IMR-90 (cell line): Measurements from ENCODE around the gene DHRS3. TPM values are rescaled to one million over a fixed set of nuclear protein-coding genes. Genes with fewer than 3 reads are reported as not detected.

Source experiments
- ATAC-seq: fragments of 200-7000 bp; cut with Tn5 transposase; 2 replicates; pipeline ENCODE4 v1.9.1; 2020; ENCODE audit warnings: low read depth, mild to moderate bottlenecking, moderate library complexity
- BruUV-seq: library from RNA; stranded (reverse); fragments of 400-500 nt; replicated peaks from 2 replicates; lab custom pipeline; 2021; lab: Mats Ljungman, UMichigan
- CTCF ChIA-PET: fragments of 300-600 bp; formaldehyde crosslinking; extraction: SDS; loops from one replicate; lab custom pipeline; 2021; ENCODE audit warnings: antibody characterized with exemption; lab: Yijun Ruan, JAX
- POLR2A ChIA-PET: fragments of 300-600 bp; sonication (Branson Sonifier 250); formaldehyde crosslinking; loops from one replicate; lab custom pipeline; 2022; ENCODE audit warnings: antibody characterized with exemption; ENCODE audit not compliant: unreplicated experiment; lab: Charles Lee
- DNase-seq: peaks from one replicate; pipeline ENCODE4 v3.0.0; 2013
- H2AFZ ChIP-seq: replicated peaks from 2 replicates; pipeline ENCODE3; 2013; ENCODE audit warnings: low read length, mild to moderate bottlenecking; ENCODE audit not compliant: poor library complexity
- H2AK5ac ChIP-seq: 2 replicates; pipeline ENCODE4 v1.6.1; 2013; ENCODE audit warnings: low read depth, low read length, inconsistent platforms
- H2AK9ac ChIP-seq: replicated peaks from 2 replicates; pipeline ENCODE3; 2013; ENCODE audit warnings: mild to moderate bottlenecking, low read depth, low read length, moderate library complexity; ENCODE audit not compliant: poor library complexity
- H2BK120ac ChIP-seq: 2 replicates; pipeline ENCODE4 v1.6.1; 2013; ENCODE audit warnings: low read depth, low read length, inconsistent platforms
- H2BK15ac ChIP-seq: 3 replicates; pipeline ENCODE4 v1.6.1; 2013; ENCODE audit warnings: low read depth, low read length, inconsistent platforms
- H2BK20ac ChIP-seq: 2 replicates; pipeline ENCODE4 v1.6.1; 2013; ENCODE audit warnings: low read depth, mild to moderate bottlenecking, inconsistent platforms, low read length, moderate library complexity
- H2BK5ac ChIP-seq: 2 replicates; pipeline ENCODE4 v1.6.1; 2013; ENCODE audit warnings: mild to moderate bottlenecking, low read depth, low read length, inconsistent platforms; ENCODE audit not compliant: poor library complexity, severe bottlenecking
- H3K14ac ChIP-seq: replicated peaks from 2 replicates; pipeline ENCODE4 v1.6.1; 2013; ENCODE audit warnings: low read depth, low read length, inconsistent platforms
- H3K18ac ChIP-seq: 2 replicates; pipeline ENCODE4 v1.6.1; 2013; ENCODE audit warnings: low read depth, low read length, control low read depth
- H3K23ac ChIP-seq: 2 replicates; pipeline ENCODE4 v1.6.1; 2013; ENCODE audit warnings: low read depth, low read length, inconsistent platforms
- H3K27ac ChIP-seq: 2 replicates; pipeline ENCODE4 v1.5.1; 2013; ENCODE audit warnings: mild to moderate bottlenecking, control low read depth, low read length; ENCODE audit not compliant: insufficient read depth
- H3K27me3 ChIP-seq: 2 replicates; pipeline ENCODE4 v1.6.1; 2013; ENCODE audit warnings: low read length; ENCODE audit not compliant: control insufficient read depth, insufficient read depth
- H3K36me3 ChIP-seq: 2 replicates; pipeline ENCODE4 v1.6.1; 2013; ENCODE audit warnings: low read length, mixed read lengths; ENCODE audit not compliant: control insufficient read depth, insufficient read depth
- H3K4ac ChIP-seq: 2 replicates; pipeline ENCODE4 v1.6.1; 2013; ENCODE audit warnings: low read depth, low read length, inconsistent platforms
- H3K4me1 ChIP-seq: 2 replicates; pipeline ENCODE4 v1.6.1; 2013; ENCODE audit warnings: low read length, mixed read lengths; ENCODE audit not compliant: control insufficient read depth, insufficient read depth
- H3K4me2 ChIP-seq: 2 replicates; pipeline ENCODE4 v1.6.1; 2013; ENCODE audit warnings: low read depth, mild to moderate bottlenecking, control low read depth, low read length, moderate library complexity
- H3K4me3 ChIP-seq: 2 replicates; pipeline ENCODE4 v1.5.1; 2013; ENCODE audit warnings: low read depth, mild to moderate bottlenecking, control low read depth, low read length, moderate library complexity; ENCODE audit not compliant: insufficient read depth
- H3K56ac ChIP-seq: 2 replicates; pipeline ENCODE4 v1.6.1; 2013; ENCODE audit warnings: low read length, inconsistent platforms; ENCODE audit not compliant: insufficient read depth; ENCODE audit errors: extremely low read depth
- H3K79me1 ChIP-seq, 2 experiments: 2 replicates each; pipeline ENCODE4 v1.6.1; 2013; ENCODE audit warnings: low read length in 2 of 2, inconsistent platforms in 1 of 2, low read depth in 1 of 2
- H3K9ac ChIP-seq: 2 replicates; pipeline ENCODE4 v1.6.1; 2013; ENCODE audit warnings: low read depth, low read length, control low read depth
- H3K9me1 ChIP-seq: 2 replicates; pipeline ENCODE4 v1.6.1; 2013; ENCODE audit warnings: low read length, inconsistent platforms; ENCODE audit not compliant: insufficient read depth
- H3K9me3 ChIP-seq: 2 replicates; pipeline ENCODE4 v1.6.1; 2013; ENCODE audit warnings: low read length; ENCODE audit not compliant: control insufficient read depth, insufficient read depth
- H4K20me1 ChIP-seq: 2 replicates; pipeline ENCODE4 v1.6.1; 2013; ENCODE audit warnings: low read length, inconsistent platforms; ENCODE audit not compliant: insufficient read depth
- H4K5ac ChIP-seq: 2 replicates; pipeline ENCODE4 v1.6.1; 2013; ENCODE audit warnings: mild to moderate bottlenecking, low read depth, low read length, control low read depth
- H4K8ac ChIP-seq, 2 experiments: 2 replicates each; pipeline ENCODE4 v1.6.1; 2013; ENCODE audit warnings: low read depth in 2 of 2, low read length in 2 of 2, control low read depth in 1 of 2, inconsistent platforms in 1 of 2
- H4K91ac ChIP-seq: 2 replicates; pipeline ENCODE4 v1.6.1; 2013; ENCODE audit warnings: low read depth, low read length, inconsistent platforms; ENCODE audit not compliant: insufficient read depth
- BHLHE40 ChIP-seq: fragments of 150-350 bp; IDR thresholded peaks from 2 replicates; pipeline ENCODE4 v1.6.1; 2016; ENCODE audit warnings: mild to moderate bottlenecking, low read depth, low read length
- CTCF ChIP-seq: conservative IDR thresholded peaks from 2 replicates; pipeline ENCODE4 v1.5.1; 2012; ENCODE audit warnings: mild to moderate bottlenecking, low read depth, low read length, improper control_type of control experiment
- FOS ChIP-seq: fragments of 150-350 bp; IDR thresholded peaks from 2 replicates; pipeline ENCODE4 v1.6.1; 2016; ENCODE audit warnings: low read depth, low read length
- MAZ ChIP-seq: IDR thresholded peaks from 2 replicates; pipeline ENCODE4 v1.6.1; 2012; ENCODE audit warnings: low read depth, mild to moderate bottlenecking, low read length, improper control_type of control experiment, moderate library complexity, borderline replicate concordance
- MXI1 ChIP-seq: IDR thresholded peaks from 2 replicates; pipeline ENCODE4 v1.6.1; 2012; ENCODE audit warnings: low read depth, mild to moderate bottlenecking, low read length, moderate library complexity, borderline replicate concordance
- NFE2L2 ChIP-seq: fragments of 150-350 bp; IDR thresholded peaks from 2 replicates; pipeline ENCODE4 v1.6.1; 2016; ENCODE audit warnings: low read depth, mild to moderate bottlenecking, low read length
- POLR2A ChIP-seq: IDR thresholded peaks from 2 replicates; pipeline ENCODE4 v1.6.1; 2012; ENCODE audit warnings: mild to moderate bottlenecking, low read depth, low read length
- RCOR1 ChIP-seq: IDR thresholded peaks from 2 replicates; pipeline ENCODE4 v1.6.1; 2012; ENCODE audit warnings: mild to moderate bottlenecking, low read length, improper control_type of control experiment; ENCODE audit not compliant: insufficient replicate concordance
- RFX5 ChIP-seq: IDR thresholded peaks from 2 replicates; pipeline ENCODE4 v1.8.0; 2012; ENCODE audit warnings: low read depth, mild to moderate bottlenecking, low read length, moderate library complexity
- SMC3 ChIP-seq: fragments of 150-350 bp; IDR thresholded peaks from 2 replicates; pipeline ENCODE4 v1.6.1; 2016; ENCODE audit warnings: low read depth, mild to moderate bottlenecking, antibody characterized with exemption, low read length, moderate library complexity
- WGBS, 2 experiments: methylation state at CpG; one replicate each; pipeline versions ENCODE4 v1.1.5 to v1.1.7; 2013; ENCODE audit warnings: missing lambda C conversion rate in 2 of 2; ENCODE audit not compliant: insufficient read length in 1 of 2; ENCODE audit errors: extremely low coverage in 2 of 2; 5-methylcytosine and 5-hydroxymethylcytosine counted together
- dilution Hi-C: fragments of 300-500 bp; cut with HindIII; formaldehyde crosslinking; loops from one replicate; pipeline ENCODE4 v1.14.3; 2018; ENCODE audit warnings: low sequenced_read_pairs; ENCODE audit not compliant: unreplicated experiment
- in situ Hi-C: fragments of 300-500 bp; cut with MboI; formaldehyde crosslinking; loops from 3 replicates; pipeline ENCODE4 v1.14.3; 2019; ENCODE audit warnings: low sequenced_read_pairs, inconsistent platforms, mixed read lengths
- intact Hi-C: fragments of 100-400 bp; cut with micrococcal nuclease; formaldehyde crosslinking; loops from 2 replicates; pipeline ENCODE4 v1.10.0; 2022
- polyA plus RNA-seq, 3 experiments: library from polyadenylated mRNA; depleted of rRNA; stranded (reverse); fragments of >200 nt; gene quantifications; 2 replicates each; pipeline ENCODE4 v1.2.3, GENCODE V29; 2012; ENCODE audit warnings: low replicate concordance in 1 of 3
- total RNA-seq: library from RNA; depleted of rRNA; stranded (reverse); fragments of >200 nt; gene quantifications from 2 replicates; pipeline ENCODE4 v1.2.3, GENCODE V29; 2012

DHRS3 gene
- total and polyA plus RNA-seq, 2 of the 4 experiments (the other 2 are of a cell fraction): 11.2 to 14.5 TPM

GRCh38 chr1:12601700-12602658 is 16.0 kb downstream of the DHRS3 start:
- BruUV-seq: no TSS peak
- TF ChIP-seq FOS (peak; percentile 61; the same call in 1 of the 2 replicates), NFE2L2 (no peak), CTCF (no peak), RFX5 (peak; percentile 68; the same call in 1 of the 2 replicates), MAZ (peak; percentile 54; the same call in 1 of the 2 replicates), POLR2A (no peak), BHLHE40 (peak; percentile 74), RCOR1 (peak; percentile 83), SMC3 (peak; percentile 5; the same call in 1 of the 2 replicates), MXI1 (0 out of 2 replicates have a peak, but pooled peaks have one; percentile 19)
- intact Hi-C loops: no loop called here
- WGBS, 2 experiments: 76% methylated on average over 4 of the region's 13 CpGs; no CpG with 5 or more reads in 1 of the 2 experiments
- peaks cover 15% of the 10 kb centered on the region for H3K9me1 ChIP-seq
- peak overlapping the region; percentile 6; the same call in 1 of the 2 replicates for H3K27ac ChIP-seq
- CTCF ChIA-PET: interaction anchor here (0.6 to 1.0 kb wide), 3 partner anchors 17 to 186 kb away, joined by 3 to 5 read pairs (median 3); partner anchors contain the start of gene DHRS3
- dilution Hi-C loops: no loop called here
- H3K4me2 ChIP-seq: peak overlapping the region; percentile 24; the same call in 1 of the 2 replicates
- H3K4ac ChIP-seq: peak overlapping the region; percentile 84
- ATAC-seq (peak; percentile 81), DNase-seq (peak; percentile 97)
- H2AK5ac ChIP-seq: peak overlapping the region; percentile 97
- no peaks in the 10 kb centered on the region for H3K27me3 ChIP-seq
- H3K18ac ChIP-seq: peak overlapping the region; percentile 58; the same call in 1 of the 2 replicates
- H4K20me1 ChIP-seq: peaks cover 9% of the 10 kb centered on the region; the same call in 1 of the 2 replicates
- no peak overlapping the region for H3K9ac ChIP-seq
- H4K91ac ChIP-seq: peak overlapping the region; percentile 87
- H3K9me3 ChIP-seq: no peaks in the 10 kb centered on the region
- peak overlapping the region; percentile 84 for H2BK120ac ChIP-seq
- H2BK5ac ChIP-seq: peak overlapping the region; percentile 74
- peak overlapping the region; percentile 29; the same call in 1 of the 2 replicates for H3K23ac ChIP-seq
- peak overlapping the region; percentile 12 to 44; a peak in 2 of 4 replicates for H4K8ac ChIP-seq
- in situ Hi-C loops: loop anchor here (25.0 kb wide), 1 partner anchor 190 kb away; no protein-coding TSS in a partner anchor
- H4K5ac ChIP-seq: 0 out of 2 replicates have a peak overlapping the region, but pooled peaks have one; percentile 23
- no peak overlapping the region for H3K4me3 ChIP-seq
- H2BK15ac ChIP-seq: peak overlapping the region; percentile 68; the same call in 2 of the 3 replicates
- POLR2A ChIA-PET: interaction anchor here (0.8 kb wide), 1 partner anchor 16 kb away, joined by 6 read pairs; the partner anchor contains the start of gene DHRS3
- no peaks in the 10 kb centered on the region for H3K36me3 ChIP-seq
- H3K79me1 ChIP-seq: peaks cover 11 to 28% of the 10 kb centered on the region in 2 experiments; a peak in 3 of 4 replicates
- peak overlapping the region; percentile 76 for H2BK20ac ChIP-seq
- H2AK9ac ChIP-seq: peak overlapping the region; percentile 67
- H3K4me1 ChIP-seq: peaks cover 32% of the 10 kb centered on the region
- H3K14ac ChIP-seq: peak overlapping the region; percentile 66
- H2AFZ ChIP-seq: peak overlapping the region; percentile 82
- H3K56ac ChIP-seq: no peak overlapping the region
